M059J (cell line): ENCODE results near the gene NAB2. TPM values are rescaled to one million over a fixed set of nuclear protein-coding genes. Genes with fewer than 3 reads are reported as not detected.

Source experiments
- DNase-seq: peaks from one replicate; pipeline ENCODE4 v3.0.0-alpha.2; 2012; ENCODE audit warnings: low read depth
- total RNA-seq: library from RNA; depleted of rRNA; stranded (reverse); fragments of >200 nt; shearing (Covaris generic); gene quantifications from 2 replicates; pipeline ENCODE4 v1.2.3, GENCODE V29; 2014; rRNA removed

The NAB2 gene
- total RNA-seq, 1 experiment from 2014 or later: 18.9 TPM

DNA sequence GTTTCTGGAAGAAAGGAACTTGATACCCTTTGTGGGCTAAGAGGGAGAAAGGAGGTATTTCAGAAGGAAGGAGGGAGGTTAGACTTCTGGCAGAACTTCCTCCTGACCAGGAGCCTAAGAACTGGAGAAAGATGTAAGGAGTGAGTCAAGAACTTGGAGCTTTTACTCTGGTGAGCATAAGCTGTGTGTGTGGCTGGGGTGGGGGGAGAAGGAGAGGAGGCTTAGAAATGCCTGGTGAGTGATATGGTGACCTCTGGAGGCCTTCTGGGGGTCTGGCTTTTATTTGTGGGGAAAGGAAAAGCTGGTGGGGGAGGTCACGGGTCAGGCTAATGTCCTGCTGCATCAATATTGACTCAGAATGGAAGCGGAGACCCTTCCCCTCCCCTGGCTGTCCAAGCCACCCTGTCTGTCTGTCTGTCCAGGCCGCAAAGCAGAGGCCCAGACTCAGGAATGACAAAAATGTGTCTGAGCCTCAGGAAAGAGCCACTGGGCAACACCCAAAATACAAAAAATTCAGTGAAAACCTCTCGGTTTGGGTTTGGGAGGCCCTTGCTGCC lies 44.2 kb downstream of the NAB2 start:
- DNase-seq: no peak

DNA sequence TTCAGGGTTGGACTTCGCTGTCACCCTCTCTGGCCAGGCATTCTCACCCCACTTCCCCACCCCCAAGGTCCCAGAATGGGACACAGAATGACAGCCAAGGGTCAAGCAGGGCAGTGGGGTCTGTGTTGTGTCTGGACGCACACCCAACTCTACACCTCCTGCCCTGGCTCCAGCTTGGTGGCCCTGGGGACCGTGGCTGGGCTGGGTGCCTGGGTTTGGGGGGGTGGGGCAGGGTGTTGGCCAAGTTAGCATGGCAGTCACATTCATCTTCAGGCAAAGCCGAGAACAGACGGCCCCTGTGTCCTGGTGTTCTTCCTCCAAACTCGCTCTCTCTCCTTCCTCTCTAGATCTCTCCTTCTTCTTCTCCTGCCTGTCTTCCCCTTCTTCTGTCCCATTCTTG lies 45.0 kb downstream of the NAB2 start:
- DNase-seq: no peak

DNA sequence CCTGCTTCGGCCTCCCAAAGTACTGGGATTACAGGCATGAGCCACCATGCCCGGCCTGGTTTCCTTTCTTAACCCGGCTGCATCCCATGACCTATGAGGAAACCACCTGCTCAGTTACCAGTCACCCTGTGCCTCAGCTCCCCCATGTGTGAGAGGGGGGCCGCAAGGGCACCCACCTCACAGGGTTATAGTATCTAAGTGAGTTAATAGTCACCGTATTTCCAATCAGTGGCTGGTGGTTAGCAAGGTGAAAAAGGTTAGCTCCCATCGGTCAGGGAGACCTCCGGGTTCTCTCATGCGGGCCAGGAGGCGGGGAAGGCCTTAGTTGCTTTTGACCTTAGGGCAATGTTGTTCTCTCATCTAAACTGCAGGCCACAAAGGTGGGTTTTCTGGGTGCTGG lies 46.0 kb downstream of the NAB2 start:
- DNase-seq: no peak

DNA sequence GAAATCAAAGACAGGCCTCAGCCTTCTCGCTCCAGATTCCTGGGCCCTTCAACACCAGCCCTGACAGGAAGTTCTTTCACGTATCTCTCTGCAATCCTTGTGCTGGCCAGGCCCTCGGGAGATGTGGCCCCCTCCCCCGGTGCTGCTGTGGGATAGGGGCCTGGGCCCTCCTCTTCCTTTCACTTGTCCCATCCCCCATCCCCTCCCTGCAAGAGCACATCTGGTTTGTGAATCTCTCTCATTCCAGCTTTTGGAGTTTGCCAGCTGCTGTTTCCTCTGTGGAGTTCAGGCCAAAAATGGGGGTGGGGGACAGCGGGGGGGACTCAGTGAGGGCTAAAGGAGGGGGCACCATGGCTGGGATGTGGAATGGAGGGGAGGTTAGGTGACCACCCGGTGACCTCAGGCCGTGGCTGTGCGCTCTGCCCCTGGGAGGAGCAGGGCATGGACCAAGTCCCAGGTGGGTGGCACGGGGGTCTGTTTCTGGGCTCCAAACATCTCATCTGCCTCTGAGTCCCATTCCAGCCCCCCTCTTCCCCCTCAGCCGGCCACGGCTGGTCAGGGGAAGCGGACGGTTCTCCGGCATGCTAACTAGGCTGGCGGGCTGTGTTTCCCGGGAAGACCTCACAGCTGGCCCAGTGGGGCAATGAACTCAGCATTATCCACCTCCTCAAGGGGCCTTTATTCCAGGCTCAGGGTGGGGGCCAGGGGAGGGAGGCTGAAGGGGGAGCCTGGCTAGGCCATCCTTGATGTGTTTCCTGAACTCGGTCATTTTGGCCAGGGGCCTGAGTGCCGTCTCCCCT lies 46.8 kb downstream of the NAB2 start:
- no peak for DNase-seq

DNA sequence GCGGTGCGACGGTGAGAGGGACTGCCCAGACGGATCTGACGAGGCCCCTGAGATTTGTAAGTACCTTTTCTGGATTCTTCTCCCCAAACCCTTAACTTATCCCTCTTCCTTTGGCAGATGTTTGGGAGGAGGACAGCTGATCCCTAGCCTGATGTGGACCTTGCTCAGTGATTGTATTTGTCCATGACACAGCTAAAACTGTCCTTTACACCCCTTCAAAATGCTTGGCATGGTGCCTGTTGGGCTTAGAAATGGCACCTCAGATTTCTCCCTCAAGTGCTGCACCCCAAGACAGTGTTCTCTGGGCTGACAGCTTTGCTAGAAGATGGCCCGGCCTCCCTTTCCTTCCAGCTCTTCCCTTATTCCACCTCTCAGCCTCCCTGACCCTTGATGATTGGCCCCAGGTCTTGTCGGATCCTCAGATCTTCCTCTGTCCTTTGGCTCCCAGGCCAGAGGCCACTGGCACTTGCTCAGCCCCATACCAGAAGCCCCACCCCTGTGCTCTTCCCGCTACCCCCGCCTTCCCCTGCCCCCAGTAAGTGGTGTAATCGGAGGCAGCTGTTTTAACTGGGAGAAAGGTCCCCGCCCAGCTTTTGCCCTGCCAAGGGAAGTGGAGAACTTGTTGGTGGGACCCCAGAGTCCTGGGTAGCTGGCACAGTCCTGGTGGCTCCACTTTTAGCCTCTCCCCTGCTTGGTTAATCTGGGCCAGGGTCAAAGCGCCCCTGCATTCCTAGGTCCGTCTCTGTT lies 49.8 kb downstream of the NAB2 start:
- no peak for DNase-seq

DNA sequence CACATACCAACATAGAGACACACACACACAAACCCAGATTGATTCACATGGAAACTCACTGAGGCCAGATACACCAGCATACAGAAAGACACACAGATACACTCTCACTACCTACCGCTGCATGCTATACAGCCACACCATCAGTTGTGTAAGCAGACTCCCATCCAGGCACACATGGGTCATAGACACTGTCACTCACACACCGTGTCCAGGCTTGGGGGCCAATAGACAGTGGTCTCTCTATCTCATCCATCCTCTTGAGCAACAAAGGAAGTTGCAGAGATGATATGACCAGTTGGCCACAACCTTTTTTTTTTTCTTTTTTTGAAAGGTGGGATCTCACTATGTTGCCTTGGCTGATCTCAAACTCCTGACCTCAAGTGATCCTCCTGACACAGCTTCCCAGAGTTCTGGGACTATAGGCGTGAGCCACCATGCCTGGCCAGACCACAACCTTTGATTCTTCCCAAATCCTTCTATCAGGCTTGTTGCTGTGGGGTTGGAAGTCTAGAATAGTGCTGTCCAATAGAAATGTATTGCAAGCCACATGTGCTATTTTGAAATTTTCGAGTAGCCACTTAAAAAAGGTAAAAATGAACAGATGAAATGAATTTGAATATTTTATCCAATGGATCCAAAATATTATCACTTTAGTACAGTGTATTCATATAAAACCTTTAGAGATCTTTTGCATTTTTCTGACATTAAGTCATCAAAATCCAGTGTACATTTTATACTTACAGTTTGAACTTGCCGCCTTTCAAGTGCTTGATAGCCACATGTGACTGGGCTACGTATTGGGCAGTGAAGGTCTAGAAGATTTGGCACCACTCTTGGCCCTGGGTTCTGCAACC lies 51.1 kb downstream of the NAB2 start:
- no peak for DNase-seq

DNA sequence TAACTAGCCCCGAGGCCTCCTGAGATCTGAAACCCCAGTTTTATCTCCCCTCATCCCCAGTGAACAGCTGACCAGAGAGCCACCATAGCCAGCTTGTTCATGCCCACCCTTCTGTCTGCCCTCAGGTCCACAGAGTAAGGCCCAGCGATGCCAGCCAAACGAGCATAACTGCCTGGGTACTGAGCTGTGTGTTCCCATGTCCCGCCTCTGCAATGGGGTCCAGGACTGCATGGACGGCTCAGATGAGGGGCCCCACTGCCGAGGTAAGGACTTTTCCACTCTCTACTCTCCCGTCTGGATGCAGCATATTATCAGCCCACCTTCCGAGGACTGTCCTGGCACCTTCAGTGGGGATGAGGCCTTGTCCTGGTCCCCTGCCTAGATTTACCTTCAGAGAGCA lies 52.3 kb downstream of the NAB2 start:
- DNase-seq: no peak

DNA sequence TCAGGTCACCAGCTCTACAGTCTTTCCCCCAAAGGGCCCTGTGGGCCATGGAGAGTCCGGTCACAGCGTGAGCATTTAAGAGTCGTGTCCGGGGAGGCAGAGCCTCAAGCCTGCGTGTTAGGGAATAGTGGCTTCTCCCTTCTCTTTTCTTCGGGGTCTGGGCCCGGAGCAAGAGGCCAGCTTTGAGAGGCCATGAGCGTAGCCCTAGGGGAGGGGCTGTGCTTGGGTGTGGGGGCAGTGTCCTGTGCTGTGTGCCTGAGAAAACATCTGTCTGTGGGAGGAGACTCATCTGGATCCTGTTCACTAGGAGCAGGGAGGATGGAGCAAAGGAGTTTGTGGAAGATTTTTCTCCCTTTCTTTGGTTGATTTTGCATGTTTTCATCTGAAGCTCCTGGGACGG lies 53.2 kb downstream of the NAB2 start:
- DNase-seq: no peak

DNA sequence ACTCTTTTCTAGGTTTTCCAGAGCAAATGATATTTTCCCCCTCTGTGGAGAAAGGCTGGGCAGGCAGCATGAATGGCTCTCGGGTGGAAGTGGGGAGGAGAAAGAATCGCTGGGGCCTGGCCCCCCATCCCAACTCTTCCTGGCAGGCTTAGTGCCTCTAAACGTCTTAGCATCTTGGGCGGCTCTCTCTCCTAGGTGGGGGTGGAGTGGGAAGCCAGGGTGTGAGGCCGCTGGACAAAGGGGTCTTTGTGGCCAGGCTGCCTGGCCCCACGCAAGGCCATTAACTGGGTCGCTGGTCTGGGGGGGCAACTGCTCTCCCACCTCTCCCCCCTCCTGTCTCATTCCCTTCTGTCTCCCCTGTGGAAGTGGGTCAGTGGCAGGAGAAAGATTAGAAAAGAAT lies 53.8 kb downstream of the NAB2 start:
- DNase-seq: no peak

DNA sequence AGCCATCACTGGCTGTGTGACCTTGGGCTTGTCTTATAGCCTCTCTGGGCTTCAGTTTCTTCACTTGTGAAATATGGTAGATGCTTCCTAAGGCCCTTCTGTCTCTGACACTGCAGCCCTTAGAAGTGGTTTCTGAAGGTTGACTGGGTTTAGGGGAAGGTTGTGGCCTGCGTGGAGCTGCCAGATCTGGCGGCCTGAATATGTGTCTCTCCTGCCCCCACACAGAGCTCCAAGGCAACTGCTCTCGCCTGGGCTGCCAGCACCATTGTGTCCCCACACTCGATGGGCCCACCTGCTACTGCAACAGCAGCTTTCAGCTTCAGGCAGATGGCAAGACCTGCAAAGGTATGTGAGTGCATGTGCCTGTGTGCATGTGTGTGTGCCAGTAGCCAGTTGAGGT lies 54.5 kb downstream of the NAB2 start:
- DNase-seq: no peak

Other genes starting within 250 kb of the NAB2 start
- not detected in 2 replicates for gene SDR9C7, start 154.7 kb upstream of the NAB2 start, total RNA-seq
- not detected in 2 replicates for gene RDH16, start 131.5 kb upstream of the NAB2 start, total RNA-seq
- 3.3 TPM in 2 replicates for gene ZBTB39, start 82.6 kb upstream of the NAB2 start, total RNA-seq
- not detected in 2 replicates for gene TAC3, start 72.6 kb upstream of the NAB2 start, total RNA-seq
- not detected in 2 replicates for gene MYO1A, start 39.0 kb upstream of the NAB2 start, total RNA-seq
- gene NEMP1, start 10.3 kb upstream of the NAB2 start, total RNA-seq: 18.1 and 30.3 TPM in 2 replicates
- not detected in 2 replicates for gene STAT6, start 22.2 kb downstream of the NAB2 start, total RNA-seq
- 8.5 and 24.9 TPM in 2 replicates for gene LRP1, start 39.4 kb downstream of the NAB2 start, total RNA-seq
- gene LRP1-AS, start 58.5 kb downstream of the NAB2 start, total RNA-seq: not detected in 2 replicates
- gene NXPH4, start 127.7 kb downstream of the NAB2 start, total RNA-seq: 3.1 and 6.8 TPM in 2 replicates
- 113 and 139 TPM in 2 replicates for gene SHMT2, start 140.6 kb downstream of the NAB2 start, total RNA-seq
- gene STAC3, start 162.1 kb downstream of the NAB2 start, total RNA-seq: 0.10 TPM in 1 of 2 replicates, not detected in the other